ENCODE results near the gene KLHDC9. TPM values are rescaled to one million over a fixed set of nuclear protein-coding genes. Genes with fewer than 3 reads are reported as not detected.

KLHDC9 gene
- total and polyA plus RNA-seq, 9 of the 15 experiments (the other 6 are each of a cell fraction or from before 2014, with no cell fraction given), result not detected

DNA sequence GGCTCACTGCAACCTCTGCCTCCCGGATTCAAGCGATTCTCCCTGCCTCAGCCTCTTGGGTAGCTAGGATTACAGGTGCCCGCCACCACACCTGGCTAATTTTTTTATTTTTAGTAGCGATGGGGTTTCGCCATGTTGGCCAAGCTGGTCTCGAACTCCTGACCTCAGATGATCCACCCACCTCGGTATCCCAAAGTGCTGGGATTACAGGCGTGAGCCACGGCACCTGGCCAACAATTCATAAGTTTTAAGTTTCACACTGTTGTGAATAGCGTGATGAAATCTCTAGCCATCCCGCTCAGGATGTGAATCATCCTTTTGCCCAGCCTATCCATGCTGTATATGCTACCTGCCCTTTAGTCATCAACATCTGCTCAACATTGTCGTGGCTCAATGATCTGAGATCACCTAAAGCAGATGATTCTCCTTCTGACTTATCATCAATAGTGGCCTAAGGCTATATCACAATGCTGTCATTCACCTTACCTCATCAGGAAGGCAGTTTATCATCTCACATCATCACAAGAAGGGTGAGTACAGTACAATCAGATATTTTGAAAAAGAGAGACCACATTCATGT, 17.1 kb downstream of the KLHDC9 start (continued):
- peak; percentile 84 for TF ChIP-seq ZNF584 (CRISPR knock-in tag; IDR thresholded peaks at IDR 0.05; ENCODE audit: low read depth)
- peak; percentile 94 for TF ChIP-seq ZEB2 (IDR thresholded peaks at IDR 0.05)
- TF ChIP-seq, protein P1, sequence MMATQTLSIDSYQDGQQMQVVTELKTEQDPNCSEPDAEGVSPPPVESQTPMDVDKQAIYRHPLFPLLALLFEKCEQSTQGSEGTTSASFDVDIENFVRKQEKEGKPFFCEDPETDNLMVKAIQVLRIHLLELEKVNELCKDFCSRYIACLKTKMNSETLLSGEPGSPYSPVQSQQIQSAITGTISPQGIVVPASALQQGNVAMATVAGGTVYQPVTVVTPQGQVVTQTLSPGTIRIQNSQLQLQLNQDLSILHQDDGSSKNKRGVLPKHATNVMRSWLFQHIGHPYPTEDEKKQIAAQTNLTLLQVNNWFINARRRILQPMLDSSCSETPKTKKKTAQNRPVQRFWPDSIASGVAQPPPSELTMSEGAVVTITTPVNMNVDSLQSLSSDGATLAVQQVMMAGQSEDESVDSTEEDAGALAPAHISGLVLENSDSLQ (IDR thresholded peaks at IDR 0.05), result peak; percentile 73
- TF ChIP-seq SMARCE1 (IDR thresholded peaks at IDR 0.05), result peak; percentile 63; the same call in 1 of the 2 replicates
- TF ChIP-seq RNF2 (IDR thresholded peaks at IDR 0.05), result peak; percentile 55; the same call in 1 of the 2 replicates
- peak; percentile 78 for TF ChIP-seq SMAD4 (CRISPR knock-in tag; conservative IDR thresholded peaks at IDR 0.05)
- no peak for TF ChIP-seq BRD9 (IDR thresholded peaks at IDR 0.05; ENCODE audit: low read depth, partially characterized antibody)
- TF ChIP-seq ZNF668 (CRISPR knock-in tag; IDR thresholded peaks at IDR 0.05), result no peak
- TF ChIP-seq, protein P2, sequence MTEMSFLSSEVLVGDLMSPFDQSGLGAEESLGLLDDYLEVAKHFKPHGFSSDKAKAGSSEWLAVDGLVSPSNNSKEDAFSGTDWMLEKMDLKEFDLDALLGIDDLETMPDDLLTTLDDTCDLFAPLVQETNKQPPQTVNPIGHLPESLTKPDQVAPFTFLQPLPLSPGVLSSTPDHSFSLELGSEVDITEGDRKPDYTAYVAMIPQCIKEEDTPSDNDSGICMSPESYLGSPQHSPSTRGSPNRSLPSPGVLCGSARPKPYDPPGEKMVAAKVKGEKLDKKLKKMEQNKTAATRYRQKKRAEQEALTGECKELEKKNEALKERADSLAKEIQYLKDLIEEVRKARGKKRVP (CRISPR knock-in tag; IDR thresholded peaks at IDR 0.05), result peak; percentile 63; the same call in 1 of the 2 replicates
- TF ChIP-seq CEBPG (CRISPR knock-in tag; IDR thresholded peaks at IDR 0.05), result peak; percentile 94
- peak; percentile 58 to 97; a peak in 3 of 4 replicates for TF ChIP-seq CEBPG (tag; conservative IDR thresholded peaks at IDR 0.05 in 1 of 2, IDR thresholded peaks at IDR 0.05 in 1 of 2)
- no peak for TF ChIP-seq NR2C2 (CRISPR knock-in tag; IDR thresholded peaks at IDR 0.05)
- peak; percentile 79 for TF ChIP-seq NR2C2 (tag; IDR thresholded peaks at IDR 0.05)
- peak; percentile 39 to 53; a peak in 1 of 4 replicates for TF ChIP-seq TRIM24 (IDR thresholded peaks at IDR 0.05)
- 0 out of 2 replicates have a peak, but pooled peaks have one; percentile 6 for TF ChIP-seq EGR1 (conservative IDR thresholded peaks at IDR 0.05)
- TF ChIP-seq TAF9B (IDR thresholded peaks at IDR 0.05; ENCODE audit: partially characterized antibody), result peak; percentile 27
- TF ChIP-seq ARID1B (IDR thresholded peaks at IDR 0.05), result peak; percentile 71
- TF ChIP-seq JUN (IDR thresholded peaks at IDR 0.05; ENCODE audit: borderline replicate concordance, low read depth, low read length), result peak; percentile 94
- no peak; the same call in 1 of the 2 replicates for TF ChIP-seq JUN (CRISPR knock-in tag; IDR thresholded peaks at IDR 0.05; ENCODE audit: borderline replicate concordance)
- TF ChIP-seq, protein P3, sequence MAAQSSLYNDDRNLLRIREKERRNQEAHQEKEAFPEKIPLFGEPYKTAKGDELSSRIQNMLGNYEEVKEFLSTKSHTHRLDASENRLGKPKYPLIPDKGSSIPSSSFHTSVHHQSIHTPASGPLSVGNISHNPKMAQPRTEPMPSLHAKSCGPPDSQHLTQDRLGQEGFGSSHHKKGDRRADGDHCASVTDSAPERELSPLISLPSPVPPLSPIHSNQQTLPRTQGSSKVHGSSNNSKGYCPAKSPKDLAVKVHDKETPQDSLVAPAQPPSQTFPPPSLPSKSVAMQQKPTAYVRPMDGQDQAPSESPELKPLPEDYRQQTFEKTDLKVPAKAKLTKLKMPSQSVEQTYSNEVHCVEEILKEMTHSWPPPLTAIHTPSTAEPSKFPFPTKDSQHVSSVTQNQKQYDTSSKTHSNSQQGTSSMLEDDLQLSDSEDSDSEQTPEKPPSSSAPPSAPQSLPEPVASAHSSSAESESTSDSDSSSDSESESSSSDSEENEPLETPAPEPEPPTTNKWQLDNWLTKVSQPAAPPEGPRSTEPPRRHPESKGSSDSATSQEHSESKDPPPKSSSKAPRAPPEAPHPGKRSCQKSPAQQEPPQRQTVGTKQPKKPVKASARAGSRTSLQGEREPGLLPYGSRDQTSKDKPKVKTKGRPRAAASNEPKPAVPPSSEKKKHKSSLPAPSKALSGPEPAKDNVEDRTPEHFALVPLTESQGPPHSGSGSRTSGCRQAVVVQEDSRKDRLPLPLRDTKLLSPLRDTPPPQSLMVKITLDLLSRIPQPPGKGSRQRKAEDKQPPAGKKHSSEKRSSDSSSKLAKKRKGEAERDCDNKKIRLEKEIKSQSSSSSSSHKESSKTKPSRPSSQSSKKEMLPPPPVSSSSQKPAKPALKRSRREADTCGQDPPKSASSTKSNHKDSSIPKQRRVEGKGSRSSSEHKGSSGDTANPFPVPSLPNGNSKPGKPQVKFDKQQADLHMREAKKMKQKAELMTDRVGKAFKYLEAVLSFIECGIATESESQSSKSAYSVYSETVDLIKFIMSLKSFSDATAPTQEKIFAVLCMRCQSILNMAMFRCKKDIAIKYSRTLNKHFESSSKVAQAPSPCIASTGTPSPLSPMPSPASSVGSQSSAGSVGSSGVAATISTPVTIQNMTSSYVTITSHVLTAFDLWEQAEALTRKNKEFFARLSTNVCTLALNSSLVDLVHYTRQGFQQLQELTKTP (IDR thresholded peaks at IDR 0.05; ENCODE audit: low read depth in 1 of 2, partially characterized antibody in 2 of 2), result peak in 1 of 2 experiments; percentile 16
- TF ChIP-seq SMARCA4 (IDR thresholded peaks at IDR 0.05), result peak; percentile 71
- peak; percentile 92 for TF ChIP-seq CTBP1 (IDR thresholded peaks at IDR 0.05; ENCODE audit: borderline replicate concordance)
- 0 out of 2 replicates have a peak, but pooled peaks have one; percentile 14 for TF ChIP-seq CBFA2T3 (IDR thresholded peaks at IDR 0.05)
- no peak for TF ChIP-seq CHD4 (IDR thresholded peaks at IDR 0.05; ENCODE audit: insufficient read depth, insufficient replicate concordance, low read depth, low read length, poor library complexity, severe bottlenecking)
- peak in 1 of 2 experiments; percentile 52; a peak in 1 of 4 replicates for TF ChIP-seq RCOR1 (IDR thresholded peaks at IDR 0.05; ENCODE audit: borderline replicate concordance in 1 of 2, low read depth in 2 of 2, low read length in 2 of 2)

All from K562 (cell line).